Body of pancreas (tissue), 4 donors: Measurements from ENCODE around the gene N4BP2L1. TPM values are rescaled to one million over a fixed set of nuclear protein-coding genes. Genes with fewer than 3 reads are reported as not detected.

ENCODE experiments used
- ATAC-seq: fragments of 150-250 bp; one replicate; pipeline ENCODE4 v1.9.1; 2016
- DNase-seq, 4 donors: peaks; one replicate each; pipeline ENCODE4 v3.0.0-alpha.2; 2019
- H3K27ac ChIP-seq, 4 donors: fragments of 200-600 bp; sonication (generic); 1 replicate in 3 of 4; 2 replicates in 1 of 4; pipeline versions ENCODE4 v1.5.1 to v1.6.1; 2016 to 2019; ENCODE audit warnings: mild to moderate bottlenecking in 1 of 4, mixed read lengths in 1 of 4, moderate library complexity in 1 of 4
- H3K27me3 ChIP-seq, 2 donors: fragments of 200-600 bp; sonication (generic); one replicate each; pipeline ENCODE4 v1.6.0; 2016; ENCODE audit warnings: mild to moderate bottlenecking in 1 of 2
- H3K36me3 ChIP-seq, 2 donors: fragments of 200-600 bp; sonication (generic); replicated peaks in 1 of 2; 2 replicates each; pipeline ENCODE4 v1.5.1; 2016; ENCODE audit warnings: low read depth in 2 of 2; ENCODE audit not compliant: insufficient read depth in 1 of 2
- H3K4me1 ChIP-seq: fragments of 200-600 bp; sonication (generic); one replicate; pipeline ENCODE4 v1.6.0; 2016
- H3K4me3 ChIP-seq, 2 donors: fragments of 200-600 bp; sonication (generic); 1 replicate in 1 of 2; 2 replicates in 1 of 2; pipeline ENCODE4 v1.5.1; 2016 to 2019
- H3K9me3 ChIP-seq, 3 donors: fragments of 200-600 bp; sonication (generic); 1 replicate in 2 of 3; 2 replicates in 1 of 3; pipeline ENCODE4 v1.5.1; 2016
- POLR2A ChIP-seq, 3 donors: fragments of 450-650 bp; IDR thresholded peaks; one replicate each; pipeline ENCODE4 v1.6.1; 2016; ENCODE audit warnings: antibody characterized with exemption in 3 of 3, mild to moderate bottlenecking in 2 of 3
- whole genome bisulfite sequencing, 2 donors: methylation state at CpG; one replicate each; pipeline ENCODE4 v1.1.5; 2017; 5-methylcytosine and 5-hydroxymethylcytosine counted together
- intact Hi-C: fragments of 100-400 bp; cut with DNase I; formaldehyde crosslinking; loops from one replicate; pipeline ENCODE4 v1.15.1; 2023
- total RNA-seq, 2 donors: library from RNA; depleted of rRNA; stranded (reverse); fragments of >200 nt; gene quantifications; one replicate each; pipeline ENCODE4 v1.1.0, GENCODE V29; 2016
- TF ChIP-seq, protein P1 (sequence below), 7 experiments: fragments of 450-650 bp in 4 of 7; fragments of 200-600 bp in 3 of 7; sonication (generic) in 3 of 7; IDR thresholded peaks; one replicate each; pipeline ENCODE4 v1.5.1; 2016 to 2019; ENCODE audit warnings: antibody characterized with exemption in 7 of 7

The N4BP2L1 gene
- total RNA-seq, 2 donors from 2014 or later, result 18.5 to 20.5 TPM

DNA sequence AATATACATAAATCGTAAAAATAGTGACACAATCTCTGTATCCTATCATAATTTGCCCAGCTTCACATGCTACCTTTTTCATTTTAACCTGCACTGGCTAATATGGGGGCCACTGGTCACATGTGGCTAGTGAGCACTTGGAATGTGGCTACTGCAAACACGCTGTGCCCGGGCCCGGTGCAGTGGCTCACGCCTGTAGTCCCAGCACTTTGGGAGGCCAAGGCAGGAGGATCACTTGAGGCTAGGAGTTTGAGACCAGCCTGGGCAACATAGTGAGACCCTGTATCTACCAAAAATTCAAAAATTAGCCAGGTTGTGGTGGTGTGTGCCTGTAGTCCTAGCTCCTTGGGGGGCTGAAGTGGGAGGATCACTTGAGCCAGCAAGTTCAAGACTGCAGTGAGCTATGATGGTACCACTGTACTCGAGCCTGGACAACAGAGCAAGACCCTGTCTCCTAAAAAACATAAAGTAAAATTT is 1.5 kb upstream of the N4BP2L1 start:
- H3K4me1 ChIP-seq, result peaks cover 26% of the 10 kb centered on the region
- intact Hi-C loops, result no loop called here
- H3K4me3 ChIP-seq, result no peak overlapping the region
- no peaks in the 10 kb centered on the region for H3K27me3 ChIP-seq
- peak overlapping the region in 3 of 4 donors; percentile 89 to 96 (median 91) for H3K27ac ChIP-seq
- ATAC-seq, result no peak
- no peak for DNase-seq
- H3K9me3 ChIP-seq, result no peaks in the 10 kb centered on the region
- 91 to 94% methylated on average over 6 of the region's 6 CpGs for WGBS, 2 donors
- TF ChIP-seq, protein P1, sequence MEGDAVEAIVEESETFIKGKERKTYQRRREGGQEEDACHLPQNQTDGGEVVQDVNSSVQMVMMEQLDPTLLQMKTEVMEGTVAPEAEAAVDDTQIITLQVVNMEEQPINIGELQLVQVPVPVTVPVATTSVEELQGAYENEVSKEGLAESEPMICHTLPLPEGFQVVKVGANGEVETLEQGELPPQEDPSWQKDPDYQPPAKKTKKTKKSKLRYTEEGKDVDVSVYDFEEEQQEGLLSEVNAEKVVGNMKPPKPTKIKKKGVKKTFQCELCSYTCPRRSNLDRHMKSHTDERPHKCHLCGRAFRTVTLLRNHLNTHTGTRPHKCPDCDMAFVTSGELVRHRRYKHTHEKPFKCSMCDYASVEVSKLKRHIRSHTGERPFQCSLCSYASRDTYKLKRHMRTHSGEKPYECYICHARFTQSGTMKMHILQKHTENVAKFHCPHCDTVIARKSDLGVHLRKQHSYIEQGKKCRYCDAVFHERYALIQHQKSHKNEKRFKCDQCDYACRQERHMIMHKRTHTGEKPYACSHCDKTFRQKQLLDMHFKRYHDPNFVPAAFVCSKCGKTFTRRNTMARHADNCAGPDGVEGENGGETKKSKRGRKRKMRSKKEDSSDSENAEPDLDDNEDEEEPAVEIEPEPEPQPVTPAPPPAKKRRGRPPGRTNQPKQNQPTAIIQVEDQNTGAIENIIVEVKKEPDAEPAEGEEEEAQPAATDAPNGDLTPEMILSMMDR (IDR thresholded peaks at IDR 0.05), result no peak
- TF ChIP-seq POLR2A (IDR thresholded peaks at IDR 0.05), result no peak
- H3K36me3 ChIP-seq, result no peaks in the 10 kb centered on the region

DNA sequence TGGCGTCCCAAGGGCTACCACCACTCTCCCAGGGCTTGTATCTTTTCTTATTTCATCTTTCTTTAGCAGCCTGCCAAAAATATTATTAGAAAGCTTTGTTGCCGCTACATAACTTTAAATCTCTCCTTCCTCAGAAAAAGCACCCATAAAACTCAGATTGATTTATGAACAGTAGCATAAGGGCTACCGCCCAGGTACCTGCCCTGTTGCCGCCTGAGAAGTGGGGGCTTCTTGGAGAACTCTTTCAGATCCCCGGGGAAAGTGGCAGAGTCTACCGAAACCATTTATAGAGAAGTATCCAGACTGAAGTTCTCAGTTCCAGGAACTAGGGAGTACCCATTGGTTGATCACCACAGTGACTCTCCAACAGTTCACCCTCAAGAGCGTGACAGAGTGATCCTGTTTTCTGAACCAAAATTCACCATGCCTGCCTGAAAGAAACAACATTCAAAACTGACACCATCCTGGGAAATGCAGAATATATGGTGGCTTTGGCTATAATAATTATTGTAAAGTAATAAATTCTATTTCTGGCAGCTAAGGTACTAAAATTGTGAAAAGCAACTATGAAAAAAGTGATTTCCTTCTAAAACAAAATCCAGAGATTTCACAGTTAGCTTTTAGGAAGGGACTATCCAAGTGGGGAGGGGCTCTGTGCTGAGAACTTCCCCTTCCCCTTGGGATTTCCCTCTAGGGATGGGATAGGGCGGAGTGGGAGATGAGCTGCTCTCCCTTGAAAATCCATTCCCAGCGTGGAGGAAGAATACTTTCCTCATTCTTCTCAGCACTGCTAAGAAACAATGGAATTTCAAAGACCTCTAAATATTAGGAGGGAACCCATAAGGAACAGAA is 877 bp upstream of the N4BP2L1 start:
- Histone ChIP-seq H3K27ac (peak overlapping the region; percentile 84 to 96 (median 90)), H3K36me3 (no peaks in the 10 kb centered on the region), H3K4me3 (peak overlapping the region; percentile 74 to 75), H3K4me1 (peaks cover 26% of the 10 kb centered on the region), H3K9me3 (no peaks in the 10 kb centered on the region), H3K27me3 (no peaks in the 10 kb centered on the region)
- 37 to 51% methylated on average over 9 of the region's 9 CpGs for WGBS, 2 donors
- ATAC-seq (no peak), DNase-seq (peak in 1 of 4 donors; percentile 26)
- intact Hi-C loops, result no loop called here
- TF ChIP-seq, protein P1 (IDR thresholded peaks at IDR 0.05), result no peak
- no peak for TF ChIP-seq POLR2A (IDR thresholded peaks at IDR 0.05)

DNA sequence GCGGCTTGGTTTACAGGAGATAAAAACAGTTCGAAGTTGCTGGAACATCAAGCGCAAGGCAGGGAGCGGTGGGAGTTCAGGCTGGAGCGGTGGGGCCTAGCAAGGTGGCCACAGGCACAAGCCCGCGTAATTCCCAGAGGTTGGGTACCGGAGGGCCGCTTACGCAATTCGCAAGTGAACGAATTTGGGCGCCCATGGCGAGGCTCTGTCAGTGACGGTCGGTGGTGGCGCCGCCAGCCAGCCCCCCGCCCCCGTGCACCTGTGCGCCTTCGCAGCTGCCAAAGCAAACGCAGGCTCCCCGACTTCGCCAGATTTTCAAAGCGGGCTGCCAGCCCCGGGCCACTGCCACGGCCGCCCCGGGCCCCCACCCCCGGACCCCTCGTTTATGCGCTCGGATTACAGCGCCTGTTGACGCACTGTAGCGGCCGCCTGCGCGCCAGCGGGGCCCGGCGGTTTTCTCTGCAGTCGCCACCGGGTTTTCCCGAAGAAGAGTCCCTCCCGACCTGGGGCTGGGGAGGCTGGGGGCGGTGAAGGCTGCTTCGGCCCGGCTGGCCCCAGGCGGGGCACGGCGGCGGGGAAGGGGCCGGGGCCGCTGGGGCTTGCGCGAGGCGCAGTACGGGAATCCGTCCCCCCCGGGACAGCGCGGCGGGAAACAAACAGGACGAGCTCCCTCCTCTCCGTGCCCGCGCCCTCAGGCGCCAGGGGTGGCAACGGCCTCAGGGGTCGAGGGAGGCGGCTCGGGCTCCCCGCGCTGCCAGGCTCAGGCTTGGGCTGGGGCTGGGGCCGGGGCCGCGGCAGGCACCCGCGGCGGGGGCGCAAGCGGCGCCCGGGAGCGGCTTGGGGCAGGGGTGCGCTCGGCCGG is 709 bp downstream of the N4BP2L1 start:
- Histone ChIP-seq H3K4me3 (peak overlapping the region; percentile 74 to 75), H3K27ac (peak overlapping the region; percentile 84 to 96 (median 90)), H3K36me3 (no peaks in the 10 kb centered on the region), H3K9me3 (no peaks in the 10 kb centered on the region), H3K27me3 (no peaks in the 10 kb centered on the region), H3K4me1 (peaks cover 26% of the 10 kb centered on the region)
- TF ChIP-seq, protein P1 (IDR thresholded peaks at IDR 0.05), result no peak
- peak in 2 of 3 donors; percentile 34 to 46 for TF ChIP-seq POLR2A (IDR thresholded peaks at IDR 0.05)
- ATAC-seq, result peak; percentile 45
- peak; percentile 64 to 82 (median 73) for DNase-seq
- 1 to 3% methylated on average over 11 to 76 of the region's 90 CpGs for WGBS, 2 donors
- intact Hi-C loops, result no loop called here

DNA sequence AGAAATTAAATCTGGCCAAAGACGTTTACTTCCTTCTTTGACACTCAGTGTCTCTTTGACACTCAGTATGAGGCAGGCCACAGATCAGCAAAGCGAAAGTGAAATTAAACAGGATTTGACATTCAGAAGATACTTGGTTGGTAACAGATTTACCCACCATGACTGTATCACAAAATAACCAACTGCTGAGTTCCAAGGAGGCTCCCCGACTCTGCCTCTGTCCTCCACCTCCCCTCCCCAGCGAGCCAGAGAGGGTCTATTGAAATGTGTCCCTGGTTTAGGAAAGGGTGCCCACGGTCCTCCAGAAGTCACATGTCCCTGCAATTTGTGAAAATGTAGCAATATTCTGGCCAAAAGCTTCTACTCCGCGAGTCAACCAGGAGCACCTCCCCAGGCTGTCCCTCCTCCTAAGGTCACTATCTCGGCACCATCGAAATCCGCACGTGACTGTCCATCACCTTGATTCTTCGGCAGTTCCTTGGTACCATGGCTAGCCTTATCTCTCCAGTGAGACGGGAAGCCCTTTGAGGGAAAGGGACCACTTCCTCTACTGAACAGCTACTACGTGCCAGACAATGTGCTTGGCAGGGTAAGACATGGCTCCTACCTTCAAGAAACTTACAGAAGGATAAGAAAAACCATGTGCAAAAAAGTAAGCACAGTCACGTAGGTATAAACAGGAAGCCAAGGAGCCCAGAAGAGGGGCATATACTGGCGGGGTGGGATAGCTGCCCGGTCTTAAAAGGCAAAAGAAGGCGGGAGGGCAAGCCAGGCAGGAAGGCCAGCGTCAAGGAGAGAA is 1.5 kb downstream of the N4BP2L1 start:
- Histone ChIP-seq H3K36me3 (no peaks in the 10 kb centered on the region), H3K4me3 (peak overlapping the region; percentile 74 to 75), H3K27ac (peak overlapping the region in 3 of 4 donors; percentile 89 to 96 (median 91)), H3K27me3 (no peaks in the 10 kb centered on the region), H3K9me3 (no peaks in the 10 kb centered on the region), H3K4me1 (peaks cover 26% of the 10 kb centered on the region)
- TF ChIP-seq POLR2A (IDR thresholded peaks at IDR 0.05), result no peak
- TF ChIP-seq, protein P1 (IDR thresholded peaks at IDR 0.05), result no peak
- intact Hi-C loops, result no loop called here
- peak in 1 of 4 donors; percentile 35 for DNase-seq
- 36% methylated on average over 19 of the region's 19 CpGs for WGBS, 2 donors
- no peak for ATAC-seq
